Bronchial epithelial cell (primary cell): ENCODE data around the gene SMYD1. TPM values are rescaled to one million over a fixed set of nuclear protein-coding genes. Genes with fewer than 3 reads are reported as not detected.

Experiments
- DNase-seq: peaks from one replicate; pipeline ENCODE4 v3.0.0-alpha.2; 2010; ENCODE audit warnings: low read depth
- FAIRE-seq: peaks from 2 replicates; lab custom pipeline; 2011; peaks lifted over from hg19 to GRCh38; lab: Jason Lieb, UNC
- H3K27me3 ChIP-seq: 2 replicates; pipeline ENCODE4 v1.5.1; 2011; ENCODE audit warnings: low read length; ENCODE audit not compliant: control insufficient read depth, insufficient read depth
- H3K36me3 ChIP-seq: 2 replicates; pipeline ENCODE4 v1.5.1; 2011; ENCODE audit warnings: low read length; ENCODE audit not compliant: control insufficient read depth, insufficient read depth
- H3K4me3 ChIP-seq: 2 replicates; pipeline ENCODE4 v1.5.1; 2011; ENCODE audit warnings: mild to moderate bottlenecking, low read depth, low read length, control low read depth
- total RNA-seq: library from RNA; depleted of rRNA; stranded (reverse); fragments of >200 nt; gene quantifications from 2 replicates; pipeline ENCODE4 v1.2.1, GENCODE V29; 2014
- TF ChIP-seq, protein P1 (sequence below): IDR thresholded peaks from 2 replicates; pipeline ENCODE4 v1.5.1; 2011; ENCODE audit warnings: mild to moderate bottlenecking, moderate library complexity, low read length, control low read depth, inconsistent platforms; ENCODE audit not compliant: insufficient read depth, severe bottlenecking

The SMYD1 gene
- total RNA-seq, 1 donor from 2014 or later = not detected

GRCh38 chr2:88027697-88028389, 39.8 kb upstream of the SMYD1 start:
- DNase-seq = no peak
- H3K36me3 ChIP-seq = peaks cover 1% of the 10 kb centered on the region
- no peak overlapping the region for H3K4me3 ChIP-seq
- H3K27me3 ChIP-seq = no peaks in the 10 kb centered on the region
- TF ChIP-seq, protein P1, sequence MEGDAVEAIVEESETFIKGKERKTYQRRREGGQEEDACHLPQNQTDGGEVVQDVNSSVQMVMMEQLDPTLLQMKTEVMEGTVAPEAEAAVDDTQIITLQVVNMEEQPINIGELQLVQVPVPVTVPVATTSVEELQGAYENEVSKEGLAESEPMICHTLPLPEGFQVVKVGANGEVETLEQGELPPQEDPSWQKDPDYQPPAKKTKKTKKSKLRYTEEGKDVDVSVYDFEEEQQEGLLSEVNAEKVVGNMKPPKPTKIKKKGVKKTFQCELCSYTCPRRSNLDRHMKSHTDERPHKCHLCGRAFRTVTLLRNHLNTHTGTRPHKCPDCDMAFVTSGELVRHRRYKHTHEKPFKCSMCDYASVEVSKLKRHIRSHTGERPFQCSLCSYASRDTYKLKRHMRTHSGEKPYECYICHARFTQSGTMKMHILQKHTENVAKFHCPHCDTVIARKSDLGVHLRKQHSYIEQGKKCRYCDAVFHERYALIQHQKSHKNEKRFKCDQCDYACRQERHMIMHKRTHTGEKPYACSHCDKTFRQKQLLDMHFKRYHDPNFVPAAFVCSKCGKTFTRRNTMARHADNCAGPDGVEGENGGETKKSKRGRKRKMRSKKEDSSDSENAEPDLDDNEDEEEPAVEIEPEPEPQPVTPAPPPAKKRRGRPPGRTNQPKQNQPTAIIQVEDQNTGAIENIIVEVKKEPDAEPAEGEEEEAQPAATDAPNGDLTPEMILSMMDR = no peak
- FAIRE-seq = no peak

- no peak for DNase-seq
- TF ChIP-seq, protein P1 = no peak
- Histone ChIP-seq H3K4me3 (no peak overlapping the region), H3K36me3 (peaks cover 2% of the 10 kb centered on the region), H3K27me3 (no peaks in the 10 kb centered on the region)
- FAIRE-seq = no peak
Measured at GRCh38 chr2:88028931-88029330, 38.7 kb upstream of the SMYD1 start.

DNA sequence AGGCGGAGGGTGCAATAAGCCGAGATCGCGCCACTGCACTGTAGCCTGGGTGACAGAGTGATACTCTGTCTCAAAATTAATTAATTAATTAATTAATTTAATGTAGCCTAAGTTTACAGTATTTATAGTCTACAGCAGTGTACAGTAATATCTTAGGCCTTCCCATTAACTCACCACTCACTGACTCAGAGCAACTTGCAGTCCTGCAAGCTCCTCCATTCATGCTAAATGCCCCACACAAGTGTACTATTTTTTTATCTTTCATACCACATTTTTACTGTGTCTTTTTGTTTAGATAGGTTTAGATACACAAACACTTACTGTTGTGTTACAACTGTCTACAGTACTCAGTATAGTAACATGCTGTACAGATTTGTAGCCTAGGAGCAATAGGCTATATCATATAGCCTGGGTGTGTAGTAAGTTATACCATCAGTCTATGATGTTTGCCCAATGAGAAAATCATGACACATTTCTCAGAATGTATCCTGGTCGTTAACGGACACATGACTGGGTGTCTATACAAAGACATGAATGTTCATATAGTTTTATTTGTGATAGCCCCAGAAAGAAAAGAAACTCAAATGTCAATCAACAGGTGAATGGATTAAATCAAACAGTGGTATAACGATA, 35.4 kb upstream of the SMYD1 start:
- no peak for DNase-seq
- TF ChIP-seq, protein P1 = no peak
- Histone ChIP-seq H3K27me3 (no peaks in the 10 kb centered on the region), H3K4me3 (no peak overlapping the region), H3K36me3 (peaks cover 3% of the 10 kb centered on the region)
- FAIRE-seq = no peak

DNA sequence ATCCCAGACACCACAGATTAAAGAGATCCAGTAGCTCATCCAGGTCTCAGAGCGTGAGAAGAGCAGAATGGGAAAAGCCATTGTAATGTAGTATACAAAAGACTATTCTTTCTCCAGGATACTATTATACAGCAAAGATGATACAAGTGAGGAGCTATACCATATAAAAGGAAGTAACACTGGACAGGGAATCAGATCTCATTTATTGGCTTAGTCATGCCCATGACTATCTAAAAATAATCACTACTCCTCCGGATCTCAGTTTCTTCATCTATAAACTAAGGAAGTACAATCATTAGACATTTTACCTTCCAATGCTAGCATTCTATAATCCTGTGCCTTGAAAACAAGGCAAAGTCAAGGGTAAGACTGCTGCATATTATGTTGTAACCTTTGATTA, 31.4 kb upstream of the SMYD1 start:
- DNase-seq (no peak), FAIRE-seq (no peak)
- TF ChIP-seq, protein P1 = no peak
- no peak overlapping the region for H3K4me3 ChIP-seq
- peaks cover 3% of the 10 kb centered on the region for H3K36me3 ChIP-seq
- no peaks in the 10 kb centered on the region for H3K27me3 ChIP-seq

DNA sequence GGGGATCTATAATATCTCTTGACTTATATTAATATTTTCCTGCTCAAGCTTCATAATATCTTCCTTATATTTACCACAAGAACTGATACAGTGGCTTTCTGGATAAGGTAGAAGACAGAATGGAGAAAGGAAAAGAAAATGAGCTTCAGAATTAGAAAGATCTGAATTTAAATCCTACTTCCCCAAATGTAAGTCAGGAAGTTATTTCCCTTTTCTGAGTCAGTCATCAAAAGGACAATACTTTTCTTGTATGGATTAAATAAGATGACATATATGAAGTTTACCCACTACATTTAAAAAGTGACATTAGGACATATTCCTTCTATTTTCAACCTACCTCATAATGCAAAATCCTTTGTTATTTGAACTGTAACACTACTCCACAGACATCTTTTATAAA, 31.0 kb upstream of the SMYD1 start:
- TF ChIP-seq, protein P1 = no peak
- FAIRE-seq (no peak), DNase-seq (no peak)
- no peaks in the 10 kb centered on the region for H3K27me3 ChIP-seq
- H3K4me3 ChIP-seq = no peak overlapping the region
- peaks cover 2% of the 10 kb centered on the region for H3K36me3 ChIP-seq
